T-helper 1 cell treated with Interleukin-12 subunit alpha and Interleukin-12 subunit beta and Interleukin-4 antibody, amounts not matched to agents 30 ng/mL and 1 ng/mL, for 36 hours (primary cell): Measurements from ENCODE around the gene BANP. TPM values are rescaled to one million over a fixed set of nuclear protein-coding genes. Genes with fewer than 3 reads are reported as not detected.
"Not testable (repeated sequence)": the region's sequence is repeated elsewhere in the genome, so short reads cannot be mapped to it uniquely, and the experiment has no call there.

Experiments
- intact Hi-C: fragments of 100-400 bp; cut with micrococcal nuclease; formaldehyde crosslinking; loops from one replicate; pipeline ENCODE4 v1.15.1; 2024
- total RNA-seq: library from RNA; stranded (reverse); gene quantifications from 2 replicates; pipeline ENCODE4 v1.2.3, GENCODE V29; 2022

Gene BANP
- total RNA-seq, 1 donor from 2014 or later: 43.7 TPM

GRCh38 chr16:87988596-87988995 lies 37.4 kb downstream of the BANP start:
- intact Hi-C loops: not testable (repeated sequence)

DNA sequence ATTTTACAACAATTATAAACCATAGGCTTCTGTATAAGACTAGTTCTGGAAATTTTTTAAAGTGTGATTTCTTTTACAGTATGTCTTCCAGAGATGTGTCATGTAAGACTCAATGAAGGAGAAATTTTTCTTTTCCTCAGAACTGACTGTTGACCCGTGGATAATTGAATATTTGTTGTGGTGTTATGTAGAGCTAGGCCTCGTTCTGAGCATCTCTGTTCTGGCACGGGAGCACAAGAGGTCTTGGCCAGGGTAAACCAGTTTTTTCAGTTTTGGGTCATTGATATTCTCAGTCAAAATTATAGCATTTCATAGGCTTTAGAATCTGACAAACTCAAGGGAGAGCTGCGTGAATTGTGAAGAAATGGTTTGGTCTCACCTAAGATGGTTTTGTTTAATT lies 39.0 kb downstream of the BANP start:
- intact Hi-C loops: not testable (repeated sequence)

DNA sequence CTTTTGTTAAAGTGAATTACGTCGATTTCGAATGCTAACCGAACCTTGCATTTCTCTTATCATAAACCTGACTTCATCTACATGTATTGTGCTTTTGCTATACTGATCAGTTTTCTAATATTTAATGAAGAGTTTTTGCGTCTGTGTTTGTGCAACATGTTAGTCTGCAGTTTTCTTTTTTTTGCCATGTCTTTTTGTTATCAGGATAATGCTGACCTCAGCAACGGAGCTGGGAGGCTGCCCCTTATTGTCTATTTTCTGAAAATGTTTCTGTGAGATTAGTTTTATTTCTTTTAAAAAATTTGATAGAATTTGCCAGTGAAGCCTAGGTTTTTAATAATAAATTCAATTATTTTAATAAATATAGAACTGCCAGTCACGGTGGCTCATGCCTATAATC lies 40.9 kb downstream of the BANP start:
- intact Hi-C loops: not testable (repeated sequence)

- intact Hi-C loops: no loop called here
Observed at GRCh38 chr16:87993901-87994300, 42.7 kb downstream of the BANP start.

DNA sequence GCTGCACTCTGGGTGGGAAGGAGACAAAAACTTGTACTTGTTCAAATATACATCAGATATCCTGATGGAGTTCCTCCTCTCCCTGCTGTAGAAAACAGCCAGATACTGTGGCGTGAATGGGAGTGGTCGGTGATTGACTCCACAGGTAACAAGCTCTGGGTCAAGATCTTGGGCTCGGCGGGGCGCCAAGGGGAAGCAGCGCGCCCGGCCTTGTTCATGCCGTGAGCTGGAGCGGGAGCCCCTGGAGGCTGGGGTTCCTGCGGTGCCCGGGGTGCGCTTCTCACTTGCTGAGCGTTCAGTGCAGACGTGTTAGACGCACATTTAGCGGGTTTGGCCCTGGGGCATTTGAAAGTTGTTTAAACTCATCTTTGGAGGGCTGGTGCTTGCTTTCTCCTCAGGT lies 44.4 kb downstream of the BANP start:
- intact Hi-C loops: no loop called here

DNA sequence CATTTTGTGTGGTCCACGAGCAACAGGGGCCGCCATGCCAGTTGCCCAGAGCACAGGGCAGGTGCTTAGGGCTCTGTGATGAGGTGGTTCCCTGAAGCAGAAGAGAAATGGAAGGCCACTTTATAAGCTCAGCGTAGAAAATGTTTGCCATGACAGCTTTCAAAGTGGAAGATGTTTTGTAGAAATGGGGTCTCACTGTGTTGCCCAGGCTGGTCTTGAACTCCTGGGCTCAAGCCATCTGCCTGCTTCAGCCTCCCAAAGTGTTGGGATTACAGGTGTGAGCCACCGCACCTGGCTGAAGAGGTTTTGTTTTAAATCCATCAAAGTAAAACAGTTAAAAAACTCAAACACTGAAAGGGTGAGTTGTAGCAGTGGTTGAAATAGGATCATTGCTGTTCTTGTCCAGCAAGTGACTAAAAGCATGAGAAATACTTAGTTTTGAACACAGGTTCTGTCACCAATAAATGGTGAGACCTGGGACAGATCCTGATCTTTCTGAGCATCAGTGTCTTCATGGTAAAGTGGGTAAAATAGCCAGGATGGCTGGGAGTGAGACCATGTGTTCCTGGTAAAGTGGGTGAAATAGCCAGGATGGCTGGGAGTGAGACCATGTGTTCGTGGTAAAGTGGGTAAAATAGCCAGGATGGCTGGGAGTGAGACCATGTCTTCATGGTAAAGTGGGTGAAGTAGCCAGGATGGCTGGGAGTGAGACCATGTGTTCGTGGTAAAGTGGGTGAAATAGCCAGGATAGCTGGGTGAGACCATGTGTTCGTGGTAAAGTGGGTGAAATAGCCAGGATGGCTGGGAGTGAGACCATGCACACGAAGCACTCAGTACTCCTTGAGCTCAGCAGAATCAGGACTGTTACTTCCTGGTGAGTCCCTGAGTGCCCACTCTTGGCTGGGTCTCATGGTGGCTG lies 46.0 kb downstream of the BANP start:
- intact Hi-C loops: no loop called here

DNA sequence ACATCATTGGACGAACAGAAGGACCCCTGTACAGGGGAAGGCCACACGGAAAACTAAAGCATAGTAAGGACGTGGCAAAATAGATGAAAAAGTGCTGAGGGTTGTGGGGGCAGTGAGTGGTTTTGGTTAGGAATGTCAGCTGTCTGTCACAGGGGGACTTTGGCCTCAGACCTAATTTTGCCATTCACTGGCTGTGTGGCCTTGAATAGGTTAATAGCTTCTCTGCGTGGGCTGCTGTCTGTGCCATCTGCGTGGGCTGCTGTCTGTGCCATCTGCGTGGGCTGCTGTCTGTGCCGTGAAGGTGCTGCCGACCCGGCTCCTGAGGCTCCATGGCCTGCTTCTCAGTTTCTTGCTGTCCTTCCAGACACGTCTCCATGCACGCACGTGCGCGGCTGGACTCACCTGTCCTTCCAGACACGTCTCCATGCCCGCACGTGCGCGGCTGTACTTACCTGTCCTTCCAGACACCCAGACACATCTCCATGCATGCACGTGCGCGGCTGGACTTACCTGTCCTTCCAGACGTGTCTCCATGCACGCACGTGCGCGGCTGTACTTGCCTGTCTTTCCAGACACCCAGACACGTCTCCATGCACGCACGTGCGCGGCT lies 47.1 kb downstream of the BANP start:
- intact Hi-C loops: not testable (repeated sequence)

DNA sequence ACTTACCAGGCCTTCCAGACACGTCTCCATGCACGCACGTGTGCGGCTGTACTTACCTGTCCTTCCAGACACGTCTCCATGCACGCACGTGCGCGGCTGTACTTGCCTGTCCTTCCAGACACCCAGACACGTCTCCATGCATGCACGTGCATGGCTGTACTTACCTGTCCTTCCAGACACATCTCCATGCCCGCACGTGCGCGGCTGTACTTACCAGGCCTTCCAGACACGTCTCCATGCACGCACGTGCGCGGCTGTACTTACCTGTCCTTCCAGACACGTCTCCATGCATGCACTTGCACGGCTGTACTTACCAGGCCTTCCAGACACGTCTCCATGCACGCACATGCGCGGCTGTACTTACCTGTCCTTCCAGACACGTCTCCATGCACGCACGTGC lies 47.8 kb downstream of the BANP start:
- intact Hi-C loops: not testable (repeated sequence)

- intact Hi-C loops: no loop called here
Observed at GRCh38 chr16:88002211-88002610, 51.0 kb downstream of the BANP start.

- intact Hi-C loops: no loop called here
Observed at GRCh38 chr16:88002749-88003148, 51.5 kb downstream of the BANP start.

- intact Hi-C loops: no loop called here
Observed at GRCh38 chr16:88003316-88003715, 52.1 kb downstream of the BANP start.

DNA sequence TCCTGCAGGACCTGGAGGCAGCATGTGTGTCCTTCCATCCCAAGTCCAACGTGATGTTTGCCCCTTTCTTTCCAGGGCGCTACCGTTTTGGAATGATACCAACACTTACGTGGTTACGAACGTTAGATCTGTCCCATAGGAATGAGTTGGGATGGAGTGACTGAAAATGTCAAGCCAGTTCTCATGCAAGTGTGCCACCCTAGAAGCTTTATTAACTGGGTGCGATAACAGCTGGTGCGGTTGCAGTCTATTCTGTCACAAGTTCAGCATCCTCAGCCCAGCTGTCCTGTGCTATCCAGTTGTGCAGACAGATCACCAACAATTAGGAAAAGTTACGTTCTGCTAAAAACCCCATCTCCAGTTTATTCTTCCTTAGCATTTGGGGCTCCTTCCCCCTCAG lies 52.5 kb downstream of the BANP start:
- intact Hi-C loops: no loop called here

DNA sequence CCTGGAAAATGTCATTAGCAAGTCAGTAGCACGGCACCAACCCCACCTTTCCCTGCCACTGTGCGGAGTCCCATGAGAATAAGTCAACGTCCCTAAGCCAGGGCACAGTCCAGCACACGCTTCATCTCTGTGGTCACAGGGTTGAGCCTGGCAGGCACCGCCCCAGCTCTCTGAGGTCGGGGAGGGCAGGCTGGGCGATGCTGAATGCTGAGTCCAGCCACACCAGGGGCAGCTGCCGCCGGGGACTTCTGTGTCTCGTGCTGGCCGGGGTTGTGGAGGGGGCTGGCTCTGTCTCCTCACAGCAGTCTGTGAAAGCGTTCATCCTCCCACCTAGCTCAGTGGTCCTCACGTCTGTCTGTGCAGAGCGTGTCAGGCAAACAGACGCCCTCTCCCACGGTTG lies 53.2 kb downstream of the BANP start:
- intact Hi-C loops: no loop called here

DNA sequence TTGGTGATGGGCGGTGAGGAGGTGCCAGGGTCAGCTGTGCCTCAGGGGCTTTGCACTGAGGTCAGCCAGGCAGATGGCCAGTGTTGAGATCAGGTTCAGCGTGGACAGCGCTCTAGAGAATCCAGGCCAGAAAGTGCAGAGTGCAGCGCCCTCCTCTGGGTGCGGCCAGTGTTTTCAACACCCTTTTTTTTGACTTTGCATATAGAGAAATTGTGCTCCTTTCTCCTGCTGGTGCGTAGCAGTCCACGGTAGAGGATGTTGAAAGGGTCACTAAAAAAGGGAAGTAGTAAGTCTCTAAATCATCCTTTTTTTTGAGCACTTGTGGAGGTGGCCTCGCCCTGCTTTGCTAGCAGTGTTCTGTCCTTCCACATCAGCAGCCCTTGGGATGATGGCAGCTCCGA lies 53.9 kb downstream of the BANP start:
- intact Hi-C loops: no loop called here

DNA sequence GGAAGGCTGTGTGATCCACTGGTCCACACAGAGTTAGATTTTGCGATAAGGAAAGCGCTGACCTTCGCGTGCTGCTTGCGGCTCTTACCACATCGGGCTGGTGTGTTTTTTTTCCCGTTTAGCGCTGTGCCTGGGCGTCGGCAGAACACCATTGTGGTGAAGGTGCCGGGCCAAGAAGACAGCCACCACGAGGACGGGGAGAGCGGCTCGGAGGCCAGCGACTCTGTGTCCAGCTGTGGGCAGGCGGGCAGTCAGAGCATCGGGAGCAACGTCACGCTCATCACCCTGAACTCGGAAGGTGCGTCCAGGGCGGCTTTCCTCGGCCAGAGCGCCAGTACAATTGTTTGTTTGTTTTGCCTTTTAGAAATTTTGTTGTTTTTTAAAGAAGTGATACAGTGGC lies 54.7 kb downstream of the BANP start:
- intact Hi-C loops: no loop called here

GRCh38 chr16:88007321-88007731 lies 56.1 kb downstream of the BANP start:
- intact Hi-C loops: no loop called here

GRCh38 chr16:88008840-88009239 lies 57.6 kb downstream of the BANP start:
- intact Hi-C loops: no loop called here

GRCh38 chr16:88009563-88010342 lies 58.5 kb downstream of the BANP start:
- intact Hi-C loops: no loop called here

GRCh38 chr16:88010343-88010967 lies 59.2 kb downstream of the BANP start:
- intact Hi-C loops: no loop called here

- intact Hi-C loops: no loop called here
Observed at GRCh38 chr16:88010968-88011483, 59.8 kb downstream of the BANP start.

GRCh38 chr16:88012360-88012759 lies 61.1 kb downstream of the BANP start:
- intact Hi-C loops: no loop called here
